Muscle of leg (tissue), 11 donors: ENCODE measurements around the gene DSCAML1. TPM values are rescaled to one million over a fixed set of nuclear protein-coding genes. Genes with fewer than 3 reads are reported as not detected.

Source experiments
- DNase-seq: peaks from one replicate; pipeline ENCODE4 v3.0.0; 2013
- H3K27ac ChIP-seq: one replicate; pipeline ENCODE4 v1.5.1; 2013; ENCODE audit warnings: mild to moderate bottlenecking, low read length, control low read depth
- H3K27me3 ChIP-seq: one replicate; pipeline ENCODE4 v1.6.1; 2013; ENCODE audit warnings: low read length; ENCODE audit not compliant: control insufficient read depth, insufficient read depth
- H3K36me3 ChIP-seq: one replicate; pipeline ENCODE4 v1.6.1; 2013; ENCODE audit warnings: low read length; ENCODE audit not compliant: control insufficient read depth, insufficient read depth
- H3K4me1 ChIP-seq: one replicate; pipeline ENCODE4 v1.6.1; 2013; ENCODE audit warnings: low read length; ENCODE audit not compliant: control insufficient read depth, insufficient read depth
- H3K4me3 ChIP-seq: one replicate; pipeline ENCODE4 v1.5.1; 2013; ENCODE audit warnings: low read length, control low read depth
- H3K9me3 ChIP-seq: replicated peaks from 2 replicates; pipeline ENCODE4 v1.6.1; 2013; ENCODE audit warnings: low read depth, low read length; ENCODE audit not compliant: control insufficient read depth
- WGBS: methylation state at CpG from one replicate; pipeline ENCODE4 v1.1.5; 2013; ENCODE audit warnings: missing lambda C conversion rate; ENCODE audit not compliant: insufficient coverage; 5-methylcytosine and 5-hydroxymethylcytosine counted together
- polyA plus RNA-seq, 8 donors: library from polyadenylated mRNA; unstranded; fragments of 120-200 nt; gene quantifications; one replicate each; pipeline versions ENCODE4 v1.2.1 to v1.2.3, GENCODE V29; 2013; ENCODE audit warnings: inconsistent platforms in 1 of 8, low replicate concordance in 1 of 8; ENCODE audit not compliant: insufficient read length in 8 of 8, insufficient read depth in 1 of 8
- total RNA-seq: library from RNA; stranded (reverse); fragments of 120-200 nt; gene quantifications from one replicate; pipeline ENCODE4 v1.2.4, GENCODE V29; 2013

The DSCAML1 gene
- total and polyA plus RNA-seq, 9 donors = 0.28 to 0.80 (median 0.60) TPM

DNA sequence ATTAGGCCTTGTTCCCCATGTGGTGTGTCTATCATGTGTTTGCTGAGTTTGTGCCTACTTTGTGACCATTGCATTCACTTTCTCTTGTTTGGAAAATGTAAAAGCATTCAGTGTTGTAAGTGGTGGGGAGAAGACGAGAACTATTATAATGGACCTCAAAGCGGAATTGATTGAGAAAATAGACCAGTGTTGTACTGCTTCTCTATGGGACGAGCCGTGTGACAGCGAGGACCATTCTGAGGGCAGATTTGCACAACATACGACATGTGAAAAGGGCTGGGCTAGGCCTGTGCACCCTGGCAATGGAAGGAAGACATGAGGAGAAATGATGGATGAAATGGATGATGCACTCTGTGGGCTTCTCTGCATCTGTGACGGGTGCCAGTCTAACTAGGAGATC is 233.5 kb downstream of the DSCAML1 start:
- no peaks in the 10 kb centered on the region for H3K4me1 ChIP-seq
- peaks cover 9% of the 10 kb centered on the region for H3K27me3 ChIP-seq
- H3K27ac ChIP-seq = no peak overlapping the region
- no peaks in the 10 kb centered on the region for H3K36me3 ChIP-seq
- no peak for DNase-seq
- H3K9me3 ChIP-seq = no peaks in the 10 kb centered on the region
- WGBS = 78% methylated on average over 7 of the region's 7 CpGs
- no peak overlapping the region for H3K4me3 ChIP-seq

- Histone ChIP-seq H3K4me3 (no peak overlapping the region), H3K36me3 (no peaks in the 10 kb centered on the region), H3K27me3 (peaks cover 14% of the 10 kb centered on the region), H3K9me3 (no peaks in the 10 kb centered on the region), H3K4me1 (no peaks in the 10 kb centered on the region), H3K27ac (no peak overlapping the region)
- no peak for DNase-seq
- WGBS = 61% methylated on average over 6 of the region's 6 CpGs
Observed at GRCh38 chr11:117562136-117562535, 234.9 kb downstream of the DSCAML1 start.

- H3K9me3 ChIP-seq = no peaks in the 10 kb centered on the region
- no peaks in the 10 kb centered on the region for H3K4me1 ChIP-seq
- WGBS = 34% methylated on average over 4 of the region's 5 CpGs
- DNase-seq = no peak
- peaks cover 18% of the 10 kb centered on the region for H3K27me3 ChIP-seq
- H3K27ac ChIP-seq = no peak overlapping the region
- H3K36me3 ChIP-seq = no peaks in the 10 kb centered on the region
- H3K4me3 ChIP-seq = no peak overlapping the region
Observed at GRCh38 chr11:117560780-117561530, 236.1 kb downstream of the DSCAML1 start.

DNA sequence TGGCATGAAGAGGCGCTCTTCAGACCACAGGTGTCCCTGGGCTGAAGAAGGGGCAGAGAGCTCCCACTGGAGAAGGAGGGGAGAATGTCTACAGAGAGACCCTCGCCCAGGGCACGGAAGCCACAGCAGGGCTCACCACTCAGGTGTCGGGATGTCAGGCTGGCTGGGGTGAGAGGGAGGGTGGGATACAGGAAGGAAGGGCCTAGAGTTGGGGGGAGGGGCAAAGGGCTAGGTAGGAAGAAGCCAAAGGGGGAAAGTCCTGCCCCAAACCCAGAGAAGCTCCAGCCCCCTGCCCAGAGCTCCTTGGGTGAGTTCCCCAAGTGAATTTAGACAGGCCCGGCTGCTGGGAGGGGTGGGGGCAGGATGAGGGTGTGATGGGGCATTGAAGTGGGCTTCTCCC is 237.3 kb downstream of the DSCAML1 start:
- Histone ChIP-seq H3K27me3 (peaks cover 18% of the 10 kb centered on the region), H3K4me1 (no peaks in the 10 kb centered on the region), H3K9me3 (no peaks in the 10 kb centered on the region), H3K27ac (no peak overlapping the region), H3K4me3 (no peak overlapping the region), H3K36me3 (no peaks in the 10 kb centered on the region)
- WGBS = 61% methylated on average over 5 of the region's 5 CpGs
- DNase-seq = no peak

DNA sequence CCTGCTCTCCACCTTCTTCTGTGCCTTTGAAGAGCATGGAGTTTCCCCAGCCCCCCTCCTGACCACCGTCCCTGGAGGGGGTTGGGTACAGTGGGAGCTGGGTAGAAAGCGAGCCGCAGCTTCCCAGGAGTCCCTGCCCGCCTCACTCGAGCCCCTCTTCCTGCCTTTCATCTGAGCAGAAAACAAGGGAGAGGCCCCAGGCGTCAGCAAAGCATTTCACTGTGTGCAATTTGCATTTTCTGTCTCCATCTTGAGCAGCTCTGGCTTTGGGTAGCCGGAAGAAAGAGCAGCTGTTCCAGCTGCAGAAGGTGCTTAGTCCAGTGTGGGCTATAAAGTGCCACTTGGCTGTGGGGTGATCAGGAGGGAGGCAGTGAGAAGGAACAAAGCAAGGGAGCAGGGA is 239.7 kb downstream of the DSCAML1 start:
- DNase-seq = no peak
- WGBS = 18% methylated on average over 3 of the region's 7 CpGs

GRCh38 chr11:117554601-117555333 is 242.2 kb downstream of the DSCAML1 start:
- 87% methylated on average over 4 of the region's 7 CpGs for WGBS
- no peaks in the 10 kb centered on the region for H3K9me3 ChIP-seq
- DNase-seq = no peak

More for the DNA sequence above, 239.7 kb downstream of the DSCAML1 start:
- H3K27me3 ChIP-seq = peaks cover 18% of the 10 kb centered on the region
- no peak overlapping the region for H3K4me3 ChIP-seq
- no peaks in the 10 kb centered on the region for H3K36me3 ChIP-seq
- no peaks in the 10 kb centered on the region for H3K9me3 ChIP-seq
- no peaks in the 10 kb centered on the region for H3K4me1 ChIP-seq
- H3K27ac ChIP-seq = no peak overlapping the region

GRCh38 chr11:117552626-117553025 is 244.4 kb downstream of the DSCAML1 start:
- no peak overlapping the region for H3K27ac ChIP-seq
- 81% methylated on average over 4 of the region's 9 CpGs for WGBS
- DNase-seq = no peak
- peaks cover 8% of the 10 kb centered on the region for H3K4me1 ChIP-seq
- no peak overlapping the region for H3K4me3 ChIP-seq
- H3K36me3 ChIP-seq = no peaks in the 10 kb centered on the region
- H3K9me3 ChIP-seq = no peaks in the 10 kb centered on the region
- peaks cover 16% of the 10 kb centered on the region for H3K27me3 ChIP-seq

More at GRCh38 chr11:117554601-117555333, 242.2 kb downstream of the DSCAML1 start:
- Histone ChIP-seq H3K4me1 (no peaks in the 10 kb centered on the region), H3K27ac (no peak overlapping the region), H3K27me3 (peaks cover 17% of the 10 kb centered on the region), H3K4me3 (no peak overlapping the region), H3K36me3 (no peaks in the 10 kb centered on the region)

- WGBS = 95% methylated on average over 4 of the region's 12 CpGs
- Histone ChIP-seq H3K27ac (no peak overlapping the region), H3K9me3 (no peaks in the 10 kb centered on the region), H3K4me3 (no peak overlapping the region), H3K27me3 (peaks cover 10% of the 10 kb centered on the region), H3K36me3 (no peaks in the 10 kb centered on the region), H3K4me1 (peaks cover 8% of the 10 kb centered on the region)
- DNase-seq = no peak
Observed at GRCh38 chr11:117551761-117552343, 245.2 kb downstream of the DSCAML1 start.

DNA sequence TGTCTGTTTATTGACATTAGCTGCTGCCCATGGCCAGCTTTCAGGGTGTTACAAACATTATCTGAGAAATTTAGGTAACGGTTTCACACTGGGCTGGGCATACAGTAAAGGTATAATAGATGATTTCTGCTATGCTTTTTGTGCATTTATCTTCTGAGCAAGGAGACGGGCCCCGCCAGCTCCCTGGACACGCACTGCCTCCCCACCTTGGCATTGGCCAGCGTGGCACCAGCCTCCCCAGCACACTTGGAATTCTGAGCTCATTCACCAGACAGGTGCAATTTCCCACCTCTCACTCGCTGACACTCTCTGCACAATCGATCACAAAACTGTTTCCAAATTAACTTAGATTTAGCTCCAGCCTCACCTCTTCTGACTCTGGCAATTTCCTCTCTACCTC is 246.6 kb downstream of the DSCAML1 start:
- Histone ChIP-seq H3K27me3 (peaks cover 7% of the 10 kb centered on the region), H3K4me3 (no peak overlapping the region), H3K36me3 (no peaks in the 10 kb centered on the region), H3K27ac (no peak overlapping the region), H3K4me1 (peaks cover 8% of the 10 kb centered on the region), H3K9me3 (no peaks in the 10 kb centered on the region)
- WGBS = 75% methylated on average over 6 of the region's 7 CpGs
- no peak for DNase-seq

DNA sequence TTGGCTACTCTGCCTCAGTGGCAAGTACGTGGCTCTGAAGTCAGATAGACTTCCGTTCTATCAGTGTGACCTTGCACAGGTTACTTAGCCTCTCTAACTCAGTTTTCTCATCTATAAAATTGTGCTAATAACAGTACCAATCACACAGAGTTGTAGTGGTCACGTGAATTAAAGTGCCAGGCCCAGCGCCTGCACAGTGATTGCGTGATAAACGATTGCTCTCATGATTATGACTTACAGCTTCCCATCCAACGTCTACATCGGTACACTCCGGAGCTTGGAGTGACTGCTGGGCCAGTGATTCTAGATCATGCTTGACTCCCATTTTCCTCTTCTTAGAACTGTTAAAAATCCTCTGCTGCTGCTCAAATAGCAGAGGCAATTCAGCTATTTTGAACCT is 247.6 kb downstream of the DSCAML1 start:
- WGBS = 85% methylated on average over 7 of the region's 9 CpGs
- Histone ChIP-seq H3K4me3 (no peak overlapping the region), H3K27me3 (peaks cover 7% of the 10 kb centered on the region), H3K4me1 (peaks cover 8% of the 10 kb centered on the region), H3K36me3 (no peaks in the 10 kb centered on the region), H3K27ac (no peak overlapping the region), H3K9me3 (no peaks in the 10 kb centered on the region)
- DNase-seq = no peak
